HEK293 (cell line): Measurements from ENCODE around the gene DYNLT1.

Experiments
- CTCF ChIA-PET: fragments of 350-600 bp; formaldehyde crosslinking; extraction: SDS; loops from one replicate; lab custom pipeline; 2021; ENCODE audit warnings: antibody characterized with exemption; lab: Yijun Ruan, JAX
- POLR2A ChIA-PET: fragments of 300-600 bp; formaldehyde crosslinking; extraction: SDS; loops from one replicate; lab custom pipeline; 2020; ENCODE audit warnings: antibody characterized with exemption, inconsistent platforms; lab: Yijun Ruan, JAX
- H3K27ac ChIP-seq: fragments of 200-500 bp; sonication (Bioruptor generic); 2 replicates; pipeline ENCODE4 v1.5.1; 2014; ENCODE audit warnings: low read depth, low read length, control low read depth, inconsistent platforms; ENCODE audit errors: extremely low read depth
- H3K36me3 ChIP-seq, 2 experiments: fragments of 200-500 bp in 1 of 2; sonication (Bioruptor generic) in 1 of 2; 1 replicate in 1 of 2; 2 replicates in 1 of 2; pipeline ENCODE4 v1.5.1; 2014 to 2017; ENCODE audit warnings: inconsistent platforms in 2 of 2, low read length in 2 of 2; ENCODE audit not compliant: control insufficient read depth in 2 of 2, insufficient read depth in 1 of 2
- H3K4me1 ChIP-seq: fragments of 200-500 bp; sonication (Bioruptor generic); 2 replicates; pipeline ENCODE4 v1.5.1; 2014; ENCODE audit warnings: mild to moderate bottlenecking, low read length, inconsistent platforms; ENCODE audit not compliant: control insufficient read depth, insufficient read depth
- H3K4me3 ChIP-seq: 2 replicates; pipeline ENCODE4 v1.5.1; 2011; ENCODE audit warnings: low read depth, mild to moderate bottlenecking, control low read depth, low read length, moderate library complexity
- H3K9me3 ChIP-seq: fragments of 200-500 bp; sonication (Bioruptor generic); 2 replicates; pipeline ENCODE4 v1.5.1; 2014; ENCODE audit warnings: low read depth, low read length, inconsistent platforms; ENCODE audit not compliant: control insufficient read depth, insufficient read depth
- GLIS1 ChIP-seq: fragments of 450-650 bp; formaldehyde crosslinking; IDR thresholded peaks from 2 replicates; pipeline ENCODE4 v1.5.1; 2016; ENCODE audit warnings: missing biosample characterization, missing genetic modification characterization
- IKZF3 ChIP-seq: fragments of 450-650 bp; IDR thresholded peaks from 2 replicates; pipeline ENCODE4 v1.5.0; 2018; ENCODE audit warnings: missing biosample characterization, mild to moderate bottlenecking, missing genetic modification characterization, moderate library complexity
- RBAK ChIP-seq: fragments of 450-650 bp; formaldehyde crosslinking; IDR thresholded peaks from 2 replicates; pipeline ENCODE4 v1.5.1; 2016; ENCODE audit warnings: missing biosample characterization, missing genetic modification characterization
- SALL2 ChIP-seq: fragments of 450-650 bp; formaldehyde crosslinking; IDR thresholded peaks from 2 replicates; pipeline ENCODE4 v1.5.0; 2017; ENCODE audit warnings: missing biosample characterization, mild to moderate bottlenecking, missing genetic modification characterization, borderline replicate concordance
- SCRT2 ChIP-seq: fragments of 450-650 bp; formaldehyde crosslinking; IDR thresholded peaks from 2 replicates; pipeline ENCODE4 v1.5.1; 2016; ENCODE audit warnings: missing biosample characterization, missing genetic modification characterization
- SETDB1 ChIP-seq: IDR thresholded peaks from one replicate; pipeline ENCODE4 v1.6.1; 2017; ENCODE audit warnings: mild to moderate bottlenecking, low read length, moderate library complexity, mixed read lengths; ENCODE audit not compliant: insufficient read length
- YY1 ChIP-seq: fragments of 450-650 bp; formaldehyde crosslinking; IDR thresholded peaks from 2 replicates; pipeline ENCODE4 v1.5.1; 2018; ENCODE audit warnings: missing biosample characterization, missing genetic modification characterization
- ZBTB7A ChIP-seq: fragments of 450-650 bp; formaldehyde crosslinking; IDR thresholded peaks from 2 replicates; pipeline ENCODE4 v1.5.1; 2016; ENCODE audit warnings: low read depth, missing biosample characterization, missing genetic modification characterization
- ZNF10 ChIP-seq: fragments of 450-650 bp; formaldehyde crosslinking; IDR thresholded peaks from 2 replicates; pipeline ENCODE4 v1.5.1; 2017; ENCODE audit warnings: missing biosample characterization, missing genetic modification characterization
- ZNF121 ChIP-seq: fragments of 450-650 bp; formaldehyde crosslinking; IDR thresholded peaks from 2 replicates; pipeline ENCODE4 v1.5.1; 2016; ENCODE audit warnings: missing biosample characterization, missing genetic modification characterization
- ZNF132 ChIP-seq: fragments of 450-650 bp; formaldehyde crosslinking; IDR thresholded peaks from 2 replicates; pipeline ENCODE4 v1.5.1; 2017; ENCODE audit warnings: missing biosample characterization, missing genetic modification characterization, borderline replicate concordance
- ZNF138 ChIP-seq: fragments of 450-650 bp; formaldehyde crosslinking; IDR thresholded peaks from 2 replicates; pipeline ENCODE4 v1.5.1; 2016; ENCODE audit warnings: missing biosample characterization, missing genetic modification characterization, borderline replicate concordance
- ZNF155 ChIP-seq: fragments of 450-650 bp; formaldehyde crosslinking; IDR thresholded peaks from 2 replicates; pipeline ENCODE4 v1.5.1; 2016; ENCODE audit warnings: missing biosample characterization, missing genetic modification characterization
- ZNF16 ChIP-seq: fragments of 450-650 bp; formaldehyde crosslinking; IDR thresholded peaks from 2 replicates; pipeline ENCODE4 v1.5.1; 2016; ENCODE audit warnings: low read depth, missing biosample characterization, missing genetic modification characterization
- ZNF184 ChIP-seq: fragments of 450-650 bp; IDR thresholded peaks from 2 replicates; pipeline ENCODE4 v1.5.1; 2018; ENCODE audit warnings: missing biosample characterization, mild to moderate bottlenecking, missing genetic modification characterization
- ZNF19 ChIP-seq: fragments of 450-650 bp; formaldehyde crosslinking; IDR thresholded peaks from 2 replicates; pipeline ENCODE4; 2016; ENCODE audit warnings: missing biosample characterization, missing genetic modification characterization, low read depth
- ZNF214 ChIP-seq: fragments of 450-650 bp; formaldehyde crosslinking; IDR thresholded peaks from 2 replicates; pipeline ENCODE4 v1.5.1; 2017; ENCODE audit warnings: missing biosample characterization, mild to moderate bottlenecking, missing genetic modification characterization, borderline replicate concordance
- ZNF223 ChIP-seq: fragments of 450-650 bp; formaldehyde crosslinking; IDR thresholded peaks from 2 replicates; pipeline ENCODE4 v1.5.1; 2016; ENCODE audit warnings: missing biosample characterization, missing genetic modification characterization
- ZNF274 ChIP-seq, 2 experiments: fragments of 200-500 bp in 1 of 2; fragments of 450-650 bp in 1 of 2; sonication (Bioruptor generic) in 1 of 2; formaldehyde crosslinking in 1 of 2; IDR thresholded peaks; 2 replicates each; pipeline versions ENCODE4 v1.5.1 to v1.6.1; 2014 to 2016; ENCODE audit warnings: borderline replicate concordance in 1 of 2, inconsistent platforms in 1 of 2, low read length in 1 of 2, missing biosample characterization in 1 of 2, missing genetic modification characterization in 1 of 2
- ZNF394 ChIP-seq: fragments of 450-650 bp; formaldehyde crosslinking; IDR thresholded peaks from 2 replicates; pipeline ENCODE4 v1.5.1; 2016; ENCODE audit warnings: missing biosample characterization, missing genetic modification characterization, mild to moderate bottlenecking, moderate library complexity, borderline replicate concordance
- ZNF530 ChIP-seq: fragments of 450-650 bp; formaldehyde crosslinking; IDR thresholded peaks from 2 replicates; pipeline ENCODE4 v1.5.1; 2016; ENCODE audit warnings: low read depth, missing biosample characterization, missing genetic modification characterization
- ZNF571 ChIP-seq: fragments of 450-650 bp; formaldehyde crosslinking; IDR thresholded peaks from 2 replicates; pipeline ENCODE4 v1.5.0; 2017; ENCODE audit warnings: missing biosample characterization, missing genetic modification characterization
- ZNF777 ChIP-seq: fragments of 450-650 bp; formaldehyde crosslinking; IDR thresholded peaks from 2 replicates; pipeline ENCODE4 v1.5.1; 2017; ENCODE audit warnings: missing biosample characterization, missing genetic modification characterization, borderline replicate concordance
- ZNF792 ChIP-seq: fragments of 450-650 bp; formaldehyde crosslinking; IDR thresholded peaks from 2 replicates; pipeline ENCODE4 v1.5.1; 2016; ENCODE audit warnings: missing biosample characterization, missing genetic modification characterization
- ZNF843 ChIP-seq: fragments of 450-650 bp; formaldehyde crosslinking; IDR thresholded peaks from 2 replicates; pipeline ENCODE4 v1.5.1; 2016; ENCODE audit warnings: missing biosample characterization, missing genetic modification characterization
- TF ChIP-seq, protein P1 (sequence below): fragments of 450-650 bp; formaldehyde crosslinking; IDR thresholded peaks from 2 replicates; pipeline ENCODE4 v1.5.1; 2016; ENCODE audit warnings: missing biosample characterization, missing genetic modification characterization
- TF ChIP-seq, protein P2 (sequence below): IDR thresholded peaks from 2 replicates; pipeline ENCODE4 v1.6.1; 2011; ENCODE audit warnings: mild to moderate bottlenecking, low read depth, low read length, borderline replicate concordance
- TF ChIP-seq, protein P3 (sequence below): fragments of 450-650 bp; formaldehyde crosslinking; IDR thresholded peaks from 2 replicates; pipeline ENCODE4 v1.5.1; 2016; ENCODE audit warnings: missing biosample characterization, missing genetic modification characterization
- TF ChIP-seq, protein P4 (sequence below): fragments of 450-650 bp; formaldehyde crosslinking; IDR thresholded peaks from 2 replicates; pipeline ENCODE4 v1.5.1; 2016; ENCODE audit warnings: missing biosample characterization, missing genetic modification characterization
- TF ChIP-seq, protein P5 (sequence below): fragments of 450-650 bp; formaldehyde crosslinking; IDR thresholded peaks from 2 replicates; pipeline ENCODE4 v1.5.1; 2016; ENCODE audit warnings: missing biosample characterization, missing genetic modification characterization

The DYNLT1 gene

DNA sequence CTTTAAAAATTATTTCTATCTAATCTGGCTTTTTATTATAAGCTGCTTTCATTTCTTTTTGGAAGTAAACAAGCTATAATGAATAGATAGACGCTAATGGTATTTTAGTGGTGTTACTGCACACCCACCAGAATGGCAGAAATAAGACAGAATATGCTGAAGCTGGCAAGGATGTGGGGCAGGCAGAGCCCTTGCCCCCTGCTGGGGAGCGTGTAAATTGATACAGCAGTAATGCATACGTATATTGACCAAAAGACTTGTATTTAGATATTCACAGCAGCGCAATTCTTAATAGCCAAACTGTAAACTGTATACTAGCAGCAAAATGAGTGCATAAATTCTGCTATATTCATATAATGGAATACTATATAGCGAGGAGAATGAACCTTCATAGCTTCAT lies 49.3 kb downstream of the DYNLT1 start (continued):
- TF ChIP-seq ZNF19 (tag by site-specific recombination) (no peak), ZNF138 (no peak), ZNF777 (tag by site-specific recombination) (no peak), ZNF16 (no peak), ZBTB7A (tag by site-specific recombination) (no peak), ZNF223 (tag by site-specific recombination) (no peak)
- TF ChIP-seq, protein P1, sequence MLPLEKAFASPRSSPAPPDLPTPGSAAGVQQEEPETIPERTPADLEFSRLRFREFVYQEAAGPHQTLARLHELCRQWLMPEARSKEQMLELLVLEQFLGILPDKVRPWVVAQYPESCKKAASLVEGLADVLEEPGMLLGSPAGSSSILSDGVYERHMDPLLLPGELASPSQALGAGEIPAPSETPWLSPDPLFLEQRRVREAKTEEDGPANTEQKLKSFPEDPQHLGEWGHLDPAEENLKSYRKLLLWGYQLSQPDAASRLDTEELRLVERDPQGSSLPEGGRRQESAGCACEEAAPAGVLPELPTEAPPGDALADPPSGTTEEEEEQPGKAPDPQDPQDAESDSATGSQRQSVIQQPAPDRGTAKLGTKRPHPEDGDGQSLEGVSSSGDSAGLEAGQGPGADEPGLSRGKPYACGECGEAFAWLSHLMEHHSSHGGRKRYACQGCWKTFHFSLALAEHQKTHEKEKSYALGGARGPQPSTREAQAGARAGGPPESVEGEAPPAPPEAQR = no peak
- TF ChIP-seq, protein P2, sequence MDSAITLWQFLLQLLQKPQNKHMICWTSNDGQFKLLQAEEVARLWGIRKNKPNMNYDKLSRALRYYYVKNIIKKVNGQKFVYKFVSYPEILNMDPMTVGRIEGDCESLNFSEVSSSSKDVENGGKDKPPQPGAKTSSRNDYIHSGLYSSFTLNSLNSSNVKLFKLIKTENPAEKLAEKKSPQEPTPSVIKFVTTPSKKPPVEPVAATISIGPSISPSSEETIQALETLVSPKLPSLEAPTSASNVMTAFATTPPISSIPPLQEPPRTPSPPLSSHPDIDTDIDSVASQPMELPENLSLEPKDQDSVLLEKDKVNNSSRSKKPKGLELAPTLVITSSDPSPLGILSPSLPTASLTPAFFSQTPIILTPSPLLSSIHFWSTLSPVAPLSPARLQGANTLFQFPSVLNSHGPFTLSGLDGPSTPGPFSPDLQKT = no peak

DNA sequence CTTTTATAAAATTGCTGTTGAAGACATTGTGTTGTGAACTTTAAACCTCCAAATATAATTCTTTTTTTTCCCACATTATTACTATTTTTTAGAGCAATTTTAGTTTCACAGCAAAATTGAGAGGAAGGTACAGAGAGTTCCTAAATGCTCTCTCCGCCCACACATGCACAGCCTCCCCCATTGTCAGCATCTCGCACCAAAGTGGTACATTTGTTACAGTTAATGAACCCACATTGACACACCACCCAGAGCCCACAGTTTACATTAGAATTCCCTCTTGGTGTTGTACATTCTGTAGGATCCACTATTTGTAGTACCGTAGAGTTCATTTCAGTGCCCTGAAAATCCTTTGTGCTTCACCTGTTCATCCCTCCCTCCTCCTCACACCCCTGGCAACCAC lies 50.9 kb downstream of the DYNLT1 start:
- CTCF ChIA-PET = interaction anchor here (0.5 kb wide), 1 partner anchor 1087 kb away, joined by 3 read pairs; no protein-coding TSS in a partner anchor
- no peak for TF ChIP-seq SCRT2 (tag by site-specific recombination)
- no peak for TF ChIP-seq GLIS1 (tag by site-specific recombination)
- TF ChIP-seq ZNF223 (tag by site-specific recombination) = no peak
- no peak for TF ChIP-seq IKZF3 (tag by site-specific recombination)
- no peak for TF ChIP-seq ZNF571 (tag by site-specific recombination)
- TF ChIP-seq ZNF214 (tag by site-specific recombination) = no peak
- TF ChIP-seq, protein P3, sequence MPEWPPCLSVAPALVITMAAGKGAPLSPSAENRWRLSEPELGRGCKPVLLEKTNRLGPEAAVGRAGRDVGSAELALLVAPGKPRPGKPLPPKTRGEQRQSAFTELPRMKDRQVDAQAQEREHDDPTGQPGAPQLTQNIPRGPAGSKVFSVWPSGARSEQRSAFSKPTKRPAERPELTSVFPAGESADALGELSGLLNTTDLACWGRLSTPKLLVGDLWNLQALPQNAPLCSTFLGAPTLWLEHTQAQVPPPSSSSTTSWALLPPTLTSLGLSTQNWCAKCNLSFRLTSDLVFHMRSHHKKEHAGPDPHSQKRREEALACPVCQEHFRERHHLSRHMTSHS = no peak
- TF ChIP-seq ZNF155 (tag by site-specific recombination) = no peak
- TF ChIP-seq ZNF530 (tag by site-specific recombination) = no peak
- no peak for TF ChIP-seq ZNF10 (tag by site-specific recombination)
- TF ChIP-seq, all 188 proteins: peak for 0
- POLR2A ChIA-PET = no interaction called here
- Histone ChIP-seq H3K4me3 (no peak overlapping the region), H3K9me3 (no peaks in the 10 kb centered on the region), H3K36me3 (peaks cover 11 to 91% of the 10 kb centered on the region in 2 experiments; a peak in 2 of 3 replicates), H3K27ac (no peak overlapping the region), H3K4me1 (no peaks in the 10 kb centered on the region)

DNA sequence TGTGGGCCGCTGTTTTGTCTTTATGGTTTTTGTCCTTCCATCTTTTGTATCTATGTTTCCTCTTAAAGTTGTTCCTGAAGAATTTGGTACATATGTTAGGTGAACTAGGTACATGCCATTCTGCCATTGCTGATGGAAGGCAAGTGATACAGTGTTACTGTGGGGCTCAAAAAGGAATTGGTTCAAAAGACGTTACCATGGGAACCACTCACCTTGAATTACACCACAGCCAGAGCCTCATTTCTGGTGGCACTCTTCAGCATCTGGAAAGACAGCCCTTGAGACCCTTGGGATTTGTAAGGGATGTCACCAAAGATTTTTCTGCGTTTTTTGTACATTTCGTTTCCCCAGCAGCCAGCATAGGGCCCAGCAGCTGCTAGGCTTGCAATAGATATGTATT lies 52.7 kb downstream of the DYNLT1 start:
- H3K4me1 ChIP-seq = no peaks in the 10 kb centered on the region
- H3K27ac ChIP-seq = no peak overlapping the region
- H3K36me3 ChIP-seq = peaks cover 17 to 94% of the 10 kb centered on the region in 2 experiments; a peak in 2 of 3 replicates
- ChIA-PET POLR2A (no interaction called here), CTCF (interaction anchor here (1.0 to 1.5 kb wide), 2 partner anchors 99 to 378 kb away, joined by 3 to 5 read pairs; no protein-coding TSS in a partner anchor)
- no peaks in the 10 kb centered on the region for H3K9me3 ChIP-seq
- H3K4me3 ChIP-seq = no peak overlapping the region
- TF ChIP-seq ZNF792 (tag by site-specific recombination) = no peak
- no peak for TF ChIP-seq RBAK (tag by site-specific recombination)
- TF ChIP-seq ZNF184 = no peak
- no peak for TF ChIP-seq ZNF121
- TF ChIP-seq, protein P4, sequence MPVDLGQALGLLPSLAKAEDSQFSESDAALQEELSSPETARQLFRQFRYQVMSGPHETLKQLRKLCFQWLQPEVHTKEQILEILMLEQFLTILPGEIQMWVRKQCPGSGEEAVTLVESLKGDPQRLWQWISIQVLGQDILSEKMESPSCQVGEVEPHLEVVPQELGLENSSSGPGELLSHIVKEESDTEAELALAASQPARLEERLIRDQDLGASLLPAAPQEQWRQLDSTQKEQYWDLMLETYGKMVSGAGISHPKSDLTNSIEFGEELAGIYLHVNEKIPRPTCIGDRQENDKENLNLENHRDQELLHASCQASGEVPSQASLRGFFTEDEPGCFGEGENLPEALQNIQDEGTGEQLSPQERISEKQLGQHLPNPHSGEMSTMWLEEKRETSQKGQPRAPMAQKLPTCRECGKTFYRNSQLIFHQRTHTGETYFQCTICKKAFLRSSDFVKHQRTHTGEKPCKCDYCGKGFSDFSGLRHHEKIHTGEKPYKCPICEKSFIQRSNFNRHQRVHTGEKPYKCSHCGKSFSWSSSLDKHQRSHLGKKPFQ = no peak
- no peak for TF ChIP-seq YY1 (tag by site-specific recombination)
- no peak for TF ChIP-seq ZNF132
- no peak for TF ChIP-seq ZNF843
- TF ChIP-seq ZNF394 (tag by site-specific recombination) = no peak
- TF ChIP-seq SETDB1 = no peak
- TF ChIP-seq, protein P5, sequence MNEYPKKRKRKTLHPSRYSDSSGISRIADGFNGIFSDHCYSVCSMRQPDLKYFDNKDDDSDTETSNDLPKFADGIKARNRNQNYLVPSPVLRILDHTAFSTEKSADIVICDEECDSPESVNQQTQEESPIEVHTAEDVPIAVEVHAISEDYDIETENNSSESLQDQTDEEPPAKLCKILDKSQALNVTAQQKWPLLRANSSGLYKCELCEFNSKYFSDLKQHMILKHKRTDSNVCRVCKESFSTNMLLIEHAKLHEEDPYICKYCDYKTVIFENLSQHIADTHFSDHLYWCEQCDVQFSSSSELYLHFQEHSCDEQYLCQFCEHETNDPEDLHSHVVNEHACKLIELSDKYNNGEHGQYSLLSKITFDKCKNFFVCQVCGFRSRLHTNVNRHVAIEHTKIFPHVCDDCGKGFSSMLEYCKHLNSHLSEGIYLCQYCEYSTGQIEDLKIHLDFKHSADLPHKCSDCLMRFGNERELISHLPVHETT = no peak
- TF ChIP-seq SALL2 = no peak
- TF ChIP-seq ZNF274 (IDR thresholded peaks at IDR 0.05; ENCODE audit: low read length) = no peak
- no peak for TF ChIP-seq ZNF274 (tag by site-specific recombination; IDR thresholded peaks at IDR 0.05; ENCODE audit: borderline replicate concordance)
